Activated CD4-positive, alpha-beta T cell treated with anti-CD3 and anti-CD28 coated beads, Interleukin-2, amount 10 ng/mL, durations not matched to agents 7 days and 5 days (primary cell): ENCODE data around the gene MED8. TPM values are rescaled to one million over a fixed set of nuclear protein-coding genes. Genes with fewer than 3 reads are reported as not detected.
A peak's percentile ranks its signal among the peaks of the same experiment; 100 is the strongest.

Experiments used
- CTCF ChIA-PET: fragments of 350-600 bp; sonication (Branson Sonifier 250); formaldehyde crosslinking; loops from one replicate; lab custom pipeline; 2021; ENCODE audit warnings: antibody characterized with exemption; lab: Charles Lee
- POLR2A ChIA-PET: fragments of 350-600 bp; sonication (Branson Sonifier 250); formaldehyde crosslinking; loops from one replicate; lab custom pipeline; 2021; ENCODE audit warnings: antibody characterized with exemption; lab: Charles Lee
- DNase-seq: peaks from one replicate; pipeline ENCODE4 v3.0.0-alpha.2; 2020
- H3K27ac Mint-ChIP-seq: one replicate; pipeline ENCODE4 v1.8.0; 2021; ENCODE audit warnings: mild to moderate bottlenecking, moderate library complexity, mixed read lengths
- H3K27me3 Mint-ChIP-seq: one replicate; pipeline ENCODE4 v1.8.0; 2021; ENCODE audit warnings: mixed read lengths
- H3K36me3 Mint-ChIP-seq: one replicate; pipeline ENCODE4 v1.8.0; 2021; ENCODE audit warnings: low read depth, mixed read lengths
- H3K4me1 Mint-ChIP-seq: one replicate; pipeline ENCODE4 v1.8.0; 2021; ENCODE audit warnings: mixed read lengths
- H3K4me3 Mint-ChIP-seq: one replicate; pipeline ENCODE4 v1.8.0; 2021; ENCODE audit warnings: mild to moderate bottlenecking, moderate library complexity, mixed read lengths
- H3K9me3 Mint-ChIP-seq: one replicate; pipeline ENCODE4 v1.8.0; 2021; ENCODE audit warnings: mixed read lengths
- total RNA-seq, 2 experiments: library from RNA; stranded (reverse); gene quantifications; one replicate each; pipeline ENCODE4 v1.2.3, GENCODE V29; 2021

Gene MED8
- total RNA-seq, 2 experiments from 2014 or later = 30.2 to 33.3 TPM

DNA sequence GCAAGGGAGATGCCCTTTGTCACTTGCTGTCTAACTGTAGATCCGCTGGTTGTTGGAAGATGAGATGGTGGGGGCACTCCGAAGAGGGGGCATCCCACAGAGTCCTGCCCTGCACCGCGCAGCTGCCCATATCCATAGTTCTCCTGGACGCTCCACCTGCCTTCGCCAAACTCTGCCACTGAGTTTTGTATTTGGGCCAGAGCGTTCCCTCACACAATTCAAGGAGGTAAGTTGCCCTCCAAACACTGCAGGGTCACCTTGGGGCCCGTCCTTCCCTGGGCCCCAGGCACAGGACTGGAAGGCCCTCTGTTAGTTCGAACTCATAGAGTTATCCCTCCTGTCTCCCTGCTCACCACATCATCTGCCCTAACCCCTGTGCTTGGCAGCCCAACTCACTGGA lies 42.1 kb upstream of the MED8 start:
- no peaks in the 10 kb centered on the region for H3K27me3 Mint-ChIP-seq
- ChIA-PET POLR2A (no interaction called here), CTCF (no interaction called here)
- DNase-seq = no peak
- H3K4me3 Mint-ChIP-seq = no peak overlapping the region
- peaks cover 6% of the 10 kb centered on the region for H3K4me1 Mint-ChIP-seq
- no peaks in the 10 kb centered on the region for H3K9me3 Mint-ChIP-seq
- H3K27ac Mint-ChIP-seq = no peak overlapping the region
- peaks cover 35% of the 10 kb centered on the region for H3K36me3 Mint-ChIP-seq

DNA sequence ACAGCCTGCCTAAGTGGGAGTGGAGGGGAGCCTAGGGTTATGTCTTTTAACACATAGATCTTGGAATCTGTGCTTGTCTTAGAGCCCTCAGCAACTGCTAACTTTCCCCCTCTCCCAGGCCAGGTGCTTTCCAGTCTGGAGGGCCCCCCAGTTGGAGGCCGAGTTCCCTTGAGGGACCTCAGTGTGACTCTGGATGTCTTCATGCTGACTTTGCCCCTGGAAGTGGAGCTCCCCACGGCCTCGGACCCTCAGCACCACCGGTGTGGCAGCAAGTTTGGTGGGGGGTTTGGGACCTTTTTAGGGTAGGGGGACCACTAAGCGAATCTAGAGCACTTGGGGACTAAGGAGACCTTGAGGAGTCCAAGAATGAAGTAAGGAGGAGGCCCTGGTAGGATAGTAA lies 41.2 kb upstream of the MED8 start:
- CTCF ChIA-PET = interaction anchor here (0.6 kb wide), 1 partner anchor 465 kb away, joined by 4 read pairs; no protein-coding TSS in a partner anchor
- peaks cover 6% of the 10 kb centered on the region for H3K4me1 Mint-ChIP-seq
- no peaks in the 10 kb centered on the region for H3K27me3 Mint-ChIP-seq
- H3K27ac Mint-ChIP-seq = no peak overlapping the region
- no peaks in the 10 kb centered on the region for H3K9me3 Mint-ChIP-seq
- POLR2A ChIA-PET = no interaction called here
- no peak overlapping the region for H3K4me3 Mint-ChIP-seq
- H3K36me3 Mint-ChIP-seq = peaks cover 35% of the 10 kb centered on the region
- no peak for DNase-seq

GRCh38 chr1:43427941-43428340 lies 38.3 kb upstream of the MED8 start:
- Mint-ChIP-seq H3K4me3 (no peak overlapping the region), H3K27me3 (no peaks in the 10 kb centered on the region), H3K9me3 (no peaks in the 10 kb centered on the region), H3K36me3 (peaks cover 34% of the 10 kb centered on the region), H3K27ac (no peak overlapping the region), H3K4me1 (peaks cover 8% of the 10 kb centered on the region)
- CTCF ChIA-PET = interaction anchor here (1.3 kb wide), 1 partner anchor 10 kb away, joined by 3 read pairs; no protein-coding TSS in a partner anchor
- no peak for DNase-seq
- POLR2A ChIA-PET = no interaction called here

GRCh38 chr1:43427524-43427923 lies 37.9 kb upstream of the MED8 start:
- no peak overlapping the region for H3K4me3 Mint-ChIP-seq
- no peak overlapping the region for H3K27ac Mint-ChIP-seq
- no peaks in the 10 kb centered on the region for H3K9me3 Mint-ChIP-seq
- peaks cover 38% of the 10 kb centered on the region for H3K36me3 Mint-ChIP-seq
- no peaks in the 10 kb centered on the region for H3K27me3 Mint-ChIP-seq
- no peak for DNase-seq
- ChIA-PET POLR2A (no interaction called here), CTCF (interaction anchor here (0.8 to 1.3 kb wide), 3 partner anchors 10 to 200 kb away, joined by 3 read pairs; partner anchors contain the start of gene HYI)
- H3K4me1 Mint-ChIP-seq = peaks cover 8% of the 10 kb centered on the region

GRCh38 chr1:43426221-43426620 lies 36.6 kb upstream of the MED8 start:
- H3K27me3 Mint-ChIP-seq = no peaks in the 10 kb centered on the region
- DNase-seq = no peak
- H3K9me3 Mint-ChIP-seq = no peaks in the 10 kb centered on the region
- peaks cover 35% of the 10 kb centered on the region for H3K36me3 Mint-ChIP-seq
- peaks cover 8% of the 10 kb centered on the region for H3K4me1 Mint-ChIP-seq
- ChIA-PET CTCF (interaction anchor here (1.5 kb wide), 1 partner anchor 14 kb away, joined by 3 read pairs; no protein-coding TSS in a partner anchor), POLR2A (no interaction called here)
- no peak overlapping the region for H3K27ac Mint-ChIP-seq
- no peak overlapping the region for H3K4me3 Mint-ChIP-seq

DNA sequence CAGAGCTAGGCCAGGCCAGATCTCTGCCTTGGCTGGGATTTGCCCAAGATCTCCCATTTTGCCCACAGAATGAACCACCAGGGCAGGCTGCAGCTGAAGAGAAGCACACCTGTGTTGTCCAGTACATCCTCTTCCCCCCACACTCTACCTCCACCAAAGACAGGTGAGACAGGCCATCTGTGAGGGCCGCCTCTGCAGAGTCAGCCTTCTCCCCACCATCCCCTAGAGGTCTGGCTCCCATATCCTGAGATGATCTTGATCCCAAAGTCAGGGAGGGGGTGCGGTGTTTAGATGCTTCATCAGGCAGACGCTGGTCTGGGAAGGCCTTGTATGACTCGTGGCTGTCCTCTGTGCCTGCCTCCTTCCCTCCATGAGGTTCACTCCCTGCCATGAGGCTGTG lies 35.4 kb upstream of the MED8 start:
- no peaks in the 10 kb centered on the region for H3K9me3 Mint-ChIP-seq
- no peak overlapping the region for H3K4me3 Mint-ChIP-seq
- POLR2A ChIA-PET = no interaction called here
- CTCF ChIA-PET = interaction anchor here (0.8 kb wide), 1 partner anchor 30 kb away, joined by 3 read pairs; no protein-coding TSS in a partner anchor
- H3K36me3 Mint-ChIP-seq = peaks cover 40% of the 10 kb centered on the region
- H3K27ac Mint-ChIP-seq = no peak overlapping the region
- peaks cover 8% of the 10 kb centered on the region for H3K4me1 Mint-ChIP-seq
- DNase-seq = no peak
- H3K27me3 Mint-ChIP-seq = no peaks in the 10 kb centered on the region

- Mint-ChIP-seq H3K27me3 (no peaks in the 10 kb centered on the region), H3K36me3 (peaks cover 36% of the 10 kb centered on the region), H3K4me3 (no peak overlapping the region), H3K27ac (peak overlapping the region; percentile 64), H3K4me1 (peaks cover 8% of the 10 kb centered on the region), H3K9me3 (no peaks in the 10 kb centered on the region)
- CTCF ChIA-PET = interaction anchor here (0.7 kb wide), 1 partner anchor 350 kb away, joined by 3 read pairs; no protein-coding TSS in a partner anchor
- no peak for DNase-seq
- POLR2A ChIA-PET = no interaction called here
Observed at GRCh38 chr1:43423672-43424550, 34.3 kb upstream of the MED8 start.

DNA sequence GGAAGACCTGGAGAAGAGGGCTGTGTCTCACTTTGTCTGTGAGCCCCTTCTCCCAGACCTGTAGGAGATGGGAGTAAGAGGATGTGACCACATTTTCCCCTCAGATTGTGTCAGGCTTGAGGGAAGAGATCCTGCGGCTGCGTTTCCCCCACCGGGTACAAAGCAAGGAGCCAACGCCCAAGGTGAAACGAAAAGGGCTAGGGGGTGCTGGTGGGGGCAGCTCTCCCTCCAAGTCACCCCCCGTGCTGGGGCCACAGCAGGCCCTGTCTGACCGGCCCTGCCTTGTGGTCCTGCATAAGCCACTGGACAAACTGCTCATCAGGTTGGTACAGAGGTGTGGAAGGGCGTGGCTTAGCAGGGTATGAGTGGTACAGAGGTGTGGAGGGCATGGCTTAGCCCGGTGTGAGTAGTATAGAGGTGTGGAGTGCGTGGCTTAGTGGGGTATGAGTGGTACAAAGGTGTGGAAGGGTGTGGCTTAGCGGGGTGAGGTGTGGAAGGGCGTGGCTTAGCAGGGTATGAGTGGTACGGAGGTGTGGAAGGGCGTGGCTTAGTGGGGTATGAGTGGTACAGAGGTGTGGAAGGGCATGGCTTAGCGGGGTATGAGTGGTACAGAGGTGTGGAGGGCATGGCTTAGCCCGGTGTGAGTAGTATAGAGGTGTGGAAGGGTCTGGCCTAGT lies 33.5 kb upstream of the MED8 start:
- no peak for DNase-seq
- ChIA-PET CTCF (no interaction called here), POLR2A (no interaction called here)
- Mint-ChIP-seq H3K27ac (no peak overlapping the region), H3K36me3 (peaks cover 36% of the 10 kb centered on the region), H3K4me1 (peaks cover 8% of the 10 kb centered on the region), H3K4me3 (no peak overlapping the region), H3K27me3 (no peaks in the 10 kb centered on the region), H3K9me3 (no peaks in the 10 kb centered on the region)

- no peak for DNase-seq
- Mint-ChIP-seq H3K27ac (no peak overlapping the region), H3K4me1 (peaks cover 8% of the 10 kb centered on the region), H3K36me3 (peaks cover 36% of the 10 kb centered on the region), H3K4me3 (no peak overlapping the region), H3K9me3 (no peaks in the 10 kb centered on the region), H3K27me3 (no peaks in the 10 kb centered on the region)
- CTCF ChIA-PET = no interaction called here
- POLR2A ChIA-PET = no interaction called here
Observed at GRCh38 chr1:43421976-43422750, 32.6 kb upstream of the MED8 start.

GRCh38 chr1:43421396-43421795 lies 31.8 kb upstream of the MED8 start:
- no peak for DNase-seq
- Mint-ChIP-seq H3K27me3 (no peaks in the 10 kb centered on the region), H3K36me3 (peaks cover 29% of the 10 kb centered on the region), H3K27ac (no peak overlapping the region), H3K4me1 (peaks cover 8% of the 10 kb centered on the region), H3K9me3 (no peaks in the 10 kb centered on the region), H3K4me3 (no peak overlapping the region)
- ChIA-PET CTCF (no interaction called here), POLR2A (no interaction called here)

GRCh38 chr1:43420874-43421273 lies 31.3 kb upstream of the MED8 start:
- H3K27ac Mint-ChIP-seq = no peak overlapping the region
- no peak overlapping the region for H3K4me3 Mint-ChIP-seq
- peaks cover 27% of the 10 kb centered on the region for H3K36me3 Mint-ChIP-seq
- no peak for DNase-seq
- ChIA-PET CTCF (interaction anchor here (0.9 kb wide), 1 partner anchor 21 kb away, joined by 6 read pairs; no protein-coding TSS in a partner anchor), POLR2A (no interaction called here)
- H3K4me1 Mint-ChIP-seq = peaks cover 8% of the 10 kb centered on the region
- H3K27me3 Mint-ChIP-seq = no peaks in the 10 kb centered on the region
- H3K9me3 Mint-ChIP-seq = no peaks in the 10 kb centered on the region

DNA sequence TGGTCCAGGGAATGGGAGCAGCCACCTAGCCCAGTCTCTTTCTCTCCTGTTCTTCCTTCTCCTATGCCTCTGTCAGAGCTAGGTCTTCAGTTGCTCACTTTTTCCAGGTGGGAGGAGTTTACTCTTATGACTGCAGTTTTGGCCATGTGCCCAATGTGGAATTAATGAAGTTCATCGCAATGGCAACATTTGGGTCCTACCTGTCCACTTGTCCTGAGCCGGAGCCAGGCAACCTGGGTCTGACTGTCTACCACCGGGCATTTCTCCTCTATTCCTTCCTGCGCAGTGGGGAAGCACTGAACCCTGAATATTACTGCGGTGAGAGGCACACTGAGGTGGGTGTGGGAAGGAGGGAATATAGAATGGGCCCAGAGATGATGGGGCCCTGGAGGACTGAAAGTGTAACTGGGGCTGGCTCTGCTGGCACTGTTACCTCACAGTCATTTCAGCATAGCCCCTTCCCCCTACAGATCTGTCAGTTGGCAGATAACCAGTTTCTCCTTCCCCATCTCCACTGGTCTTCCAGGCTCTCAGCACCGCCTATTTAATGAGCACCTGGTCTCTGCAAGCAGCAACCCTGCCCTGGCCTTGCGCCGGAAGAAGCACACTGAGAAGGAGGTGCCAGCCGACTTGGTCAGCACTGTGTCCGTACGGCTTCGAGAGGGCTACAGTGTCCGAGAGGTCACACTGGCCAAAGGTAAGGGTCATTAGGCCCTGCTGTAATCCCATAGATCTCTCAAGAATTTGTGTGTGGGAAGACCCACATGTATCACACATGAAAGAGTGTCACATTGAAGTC lies 30.2 kb upstream of the MED8 start:
- Mint-ChIP-seq H3K36me3 (peaks cover 29% of the 10 kb centered on the region), H3K27ac (no peak overlapping the region), H3K4me1 (peaks cover 8% of the 10 kb centered on the region), H3K4me3 (no peak overlapping the region), H3K27me3 (no peaks in the 10 kb centered on the region), H3K9me3 (no peaks in the 10 kb centered on the region)
- DNase-seq = no peak
- ChIA-PET CTCF (interaction anchor here (0.9 to 1.7 kb wide), 2 partner anchors 20 kb away, joined by 4 to 6 read pairs; no protein-coding TSS in a partner anchor), POLR2A (no interaction called here)
